NCI-H510A (cell line): Measurements from ENCODE around the gene RNF113B.

Source experiments
- DNase-seq: peaks from one replicate; lab custom pipeline; 2025; lab: John Stamatoyannopoulos, UW

Gene RNF113B

DNA sequence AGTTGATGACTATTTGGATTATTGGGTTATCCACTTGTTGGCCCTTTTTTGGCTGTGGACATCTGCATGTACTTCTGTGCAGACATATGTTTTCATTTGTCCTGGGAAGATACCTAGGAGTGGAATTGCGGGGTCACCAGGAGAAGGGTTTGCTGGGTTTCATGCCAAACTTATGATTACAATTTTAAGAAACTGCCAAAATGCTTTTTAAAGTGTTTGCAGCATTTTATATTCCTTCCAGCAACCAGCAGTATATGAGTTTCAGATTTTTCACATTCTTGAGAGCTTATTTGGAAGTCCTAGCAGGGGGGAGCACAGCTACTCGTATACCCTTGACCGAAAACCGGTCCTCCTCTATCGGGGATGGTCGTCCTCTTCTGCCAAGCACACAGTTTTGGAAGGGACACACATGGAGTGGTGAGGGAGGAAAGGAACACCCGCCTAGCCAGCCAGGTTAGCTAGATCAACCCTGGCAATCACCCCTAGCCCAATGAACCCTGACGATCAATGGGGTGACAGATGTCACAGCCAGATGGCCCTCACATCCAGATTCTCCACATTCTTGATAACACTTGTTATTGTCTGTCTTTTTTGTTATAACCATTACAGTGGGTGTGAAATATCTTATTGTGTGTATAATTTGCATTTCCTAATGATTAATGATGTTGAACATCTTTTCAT is 26.7 kb upstream of the RNF113B start:
- no peak for DNase-seq

DNA sequence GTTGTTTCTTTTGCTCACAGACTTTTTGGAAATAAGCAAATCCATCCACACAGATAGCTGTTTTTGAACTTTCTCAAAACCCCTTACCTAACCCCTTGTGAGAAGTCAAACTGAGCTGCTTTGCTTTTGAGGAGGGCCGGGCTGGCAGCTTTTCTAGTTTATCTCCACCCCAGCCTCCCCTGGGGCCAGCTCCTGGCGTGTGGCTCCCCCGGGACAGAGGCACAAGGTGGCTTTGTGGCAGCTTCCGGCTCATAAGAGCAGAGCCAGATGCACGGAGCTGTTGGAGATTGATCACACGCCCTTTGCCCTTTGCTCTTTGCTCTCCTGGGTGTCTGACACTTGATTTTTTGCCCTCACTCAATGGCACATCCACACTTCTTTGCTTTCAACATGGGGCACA is 24.9 kb upstream of the RNF113B start:
- no peak for DNase-seq

DNA sequence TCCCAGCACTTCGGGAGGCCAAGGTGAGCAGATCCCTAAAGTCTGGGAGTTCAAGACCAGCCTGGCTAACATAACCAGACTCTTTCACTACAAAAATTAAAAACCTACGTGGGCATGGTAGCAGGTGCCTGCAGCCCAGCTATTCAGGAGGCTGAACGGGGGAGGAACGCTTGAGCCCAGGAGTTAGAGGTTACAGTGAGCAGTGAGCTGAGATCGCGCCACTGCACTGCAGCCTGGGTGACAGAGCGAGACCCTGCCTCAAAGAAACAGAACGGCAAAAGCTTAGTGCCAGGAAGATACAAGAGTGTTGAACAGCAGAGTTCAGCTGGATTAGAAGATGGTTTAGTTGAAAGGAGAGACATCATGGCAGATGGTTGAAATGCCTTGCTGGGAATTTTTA is 24.1 kb upstream of the RNF113B start:
- no peak for DNase-seq

DNA sequence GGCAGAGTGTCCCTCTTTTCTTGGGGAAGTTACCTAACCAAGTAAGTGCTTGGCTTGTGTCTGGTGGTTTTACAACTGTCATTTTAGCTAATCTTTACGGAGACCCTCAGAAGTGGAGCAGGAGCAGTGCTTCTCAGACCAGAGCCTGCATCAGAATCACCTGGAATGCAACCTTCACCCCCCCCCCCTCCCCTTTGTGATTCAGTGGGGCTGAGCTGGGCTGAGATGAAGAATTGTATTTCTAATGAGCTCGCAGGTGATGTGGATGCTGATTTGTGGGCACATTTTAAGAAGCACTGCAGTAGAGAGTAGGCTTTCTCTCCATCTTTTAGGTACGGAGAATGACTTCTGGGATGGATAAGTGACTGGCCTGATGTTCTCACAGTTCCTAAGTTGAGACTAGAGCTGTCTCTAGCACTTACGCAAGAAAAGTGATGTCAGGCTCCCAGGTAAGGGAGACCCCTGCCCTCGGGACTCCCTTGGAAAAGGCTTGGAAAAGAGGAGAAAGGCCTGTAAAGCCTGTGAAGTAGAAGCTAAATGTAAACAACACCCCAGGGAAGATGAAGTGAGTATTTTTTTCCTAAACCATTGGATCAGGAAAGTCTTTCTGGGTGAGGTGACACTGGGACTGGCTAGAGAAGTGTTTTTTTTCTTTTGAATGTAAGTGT is 23.3 kb upstream of the RNF113B start:
- DNase-seq = no peak

DNA sequence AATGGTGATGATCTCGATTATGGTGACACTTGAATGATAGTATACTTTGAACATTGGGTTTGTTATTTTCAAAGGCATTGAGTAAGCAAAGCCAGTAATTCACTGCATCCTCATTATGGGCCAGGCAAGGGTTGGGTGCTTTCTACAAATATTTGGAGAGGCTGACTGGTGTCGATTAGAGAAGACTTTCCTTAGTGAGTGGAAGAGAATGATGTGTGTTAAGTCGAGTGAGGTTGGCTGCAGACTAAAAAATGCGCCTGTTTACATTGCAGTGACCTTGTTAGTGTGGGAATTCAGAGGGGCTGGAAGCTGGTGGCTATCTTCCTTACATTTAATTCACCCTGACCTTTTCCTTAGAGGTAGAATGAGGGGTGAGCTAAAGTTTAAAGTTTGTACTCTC is 22.4 kb upstream of the RNF113B start:
- DNase-seq = peak; percentile 11

DNA sequence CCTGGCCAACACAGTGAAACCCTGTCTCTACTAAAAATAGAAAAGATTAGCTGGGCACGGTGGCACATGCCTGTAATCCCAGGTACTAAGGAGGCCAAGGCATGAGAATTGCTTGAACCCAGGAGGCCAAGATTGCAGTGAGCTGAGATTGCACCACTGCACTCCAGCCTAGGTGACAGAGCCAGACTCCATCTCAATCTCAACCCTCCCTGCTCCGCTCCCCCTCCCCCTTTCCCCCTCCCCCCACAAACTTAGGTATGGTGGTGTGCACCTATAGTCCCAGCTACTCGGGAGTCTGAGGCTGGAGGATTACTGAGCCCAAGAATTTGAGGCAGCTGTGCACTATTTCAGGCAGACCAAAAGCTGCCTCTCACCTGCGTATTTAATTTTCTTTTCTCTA is 21.6 kb upstream of the RNF113B start:
- DNase-seq = no peak

DNA sequence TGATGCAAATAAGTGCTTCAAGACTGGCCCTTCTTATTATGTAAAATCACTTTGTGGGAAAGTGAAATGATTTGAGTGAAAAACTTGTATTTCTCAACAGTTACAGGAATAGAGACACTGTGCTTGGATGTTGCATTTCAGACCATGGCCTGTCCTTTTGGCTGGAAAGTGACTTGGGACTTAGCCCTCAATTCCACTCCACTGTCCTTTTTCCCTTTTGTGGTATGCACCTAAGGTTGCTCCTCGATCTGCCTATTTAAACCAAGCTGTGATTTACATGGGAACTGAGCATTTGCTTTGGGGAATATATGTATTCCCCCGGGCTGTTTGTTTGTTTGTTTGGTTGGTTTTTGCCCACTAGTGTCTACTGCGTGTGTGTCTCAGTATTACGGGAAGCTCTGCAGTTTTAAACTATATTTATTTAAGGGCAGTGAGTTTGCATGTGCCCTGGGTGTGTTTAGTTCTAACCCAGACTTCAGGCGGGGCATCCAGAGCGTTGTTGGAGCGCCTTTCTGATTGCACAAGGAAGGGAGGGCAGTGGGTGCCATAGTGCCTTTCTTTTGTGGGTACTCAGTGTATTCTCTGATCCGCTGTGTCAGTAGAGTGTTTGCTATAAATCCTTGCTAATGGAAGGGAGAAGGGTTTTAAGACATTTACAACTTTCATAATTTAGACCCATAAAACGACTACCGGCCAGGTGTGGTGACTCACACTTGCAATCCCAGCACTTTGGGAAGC is 18.2 kb upstream of the RNF113B start:
- DNase-seq = no peak

DNA sequence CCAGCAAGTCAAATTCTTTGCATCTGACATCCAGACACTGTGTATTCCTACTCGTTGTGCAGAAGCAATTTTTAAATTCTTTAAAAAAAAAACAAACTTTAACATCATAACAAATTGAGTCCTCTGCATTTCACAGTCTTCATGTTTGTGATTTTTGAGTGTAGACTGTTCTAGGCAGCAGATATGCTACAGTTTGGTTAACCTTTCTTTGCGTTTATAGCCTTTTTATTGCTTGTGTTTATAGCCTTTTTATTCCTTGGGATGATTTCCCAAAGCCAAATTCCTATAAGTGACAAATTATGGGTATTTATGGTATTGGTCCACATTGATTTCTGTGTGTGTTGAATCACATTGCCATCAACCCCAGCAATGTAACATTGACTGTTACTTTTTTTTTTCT is 14.9 kb upstream of the RNF113B start:
- DNase-seq = no peak

DNA sequence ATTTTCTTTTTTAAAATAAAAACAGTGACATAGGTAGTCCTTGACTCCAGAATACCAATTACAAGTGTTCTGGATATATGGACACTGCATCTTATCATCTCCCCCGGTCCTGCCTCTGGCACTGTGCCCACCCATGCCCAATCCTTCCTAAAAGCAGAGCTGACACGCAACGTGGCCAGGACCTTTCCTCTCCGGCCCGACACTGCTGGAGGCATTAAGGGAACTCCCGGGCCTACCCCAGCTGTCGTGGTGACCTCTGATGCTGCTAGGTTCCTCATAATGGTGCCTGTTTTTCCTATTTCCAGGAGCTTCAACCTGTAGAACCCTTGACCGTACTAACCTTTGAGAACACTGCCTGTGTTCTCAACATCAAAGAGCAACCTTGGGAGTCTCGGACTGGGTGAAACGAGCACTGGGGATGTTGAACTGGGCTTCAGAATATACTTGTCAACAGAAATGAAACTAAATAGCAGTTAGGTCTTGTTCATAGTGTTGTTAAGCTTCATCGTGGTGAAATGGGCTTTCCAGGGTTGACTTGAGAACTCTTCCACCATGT is 13.9 kb upstream of the RNF113B start:
- no peak for DNase-seq

DNA sequence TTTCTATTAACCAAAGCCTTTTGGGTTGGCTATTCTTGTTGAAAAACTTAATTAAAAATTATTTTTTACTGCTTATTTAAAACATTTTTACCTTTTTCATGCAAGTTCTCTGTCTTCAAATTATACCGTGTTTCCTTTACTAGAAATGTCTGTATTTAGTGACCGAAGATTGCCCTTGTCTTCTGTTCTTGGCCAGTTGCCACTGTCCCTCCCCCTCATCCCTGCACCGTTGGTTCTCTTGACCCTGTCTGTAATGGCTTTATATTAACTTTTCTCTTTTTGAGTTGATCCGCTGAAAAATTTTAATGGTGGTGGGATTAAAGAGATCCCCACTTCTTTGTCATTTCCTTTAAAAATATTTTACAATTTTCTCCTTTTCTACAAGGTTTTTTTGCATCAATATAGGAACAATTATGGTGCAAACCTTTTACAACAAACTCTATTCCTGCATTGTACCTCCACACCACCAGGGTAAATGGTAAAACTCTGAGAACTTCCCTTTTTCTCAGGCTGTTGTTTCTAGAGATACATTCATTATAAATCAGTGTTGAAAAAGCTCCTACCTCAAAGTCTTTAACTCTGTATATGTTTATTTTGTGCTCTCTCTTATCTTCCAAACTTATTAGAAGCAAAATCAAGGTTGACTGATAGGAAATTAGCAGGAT is 12.9 kb upstream of the RNF113B start:
- DNase-seq = no peak

DNA sequence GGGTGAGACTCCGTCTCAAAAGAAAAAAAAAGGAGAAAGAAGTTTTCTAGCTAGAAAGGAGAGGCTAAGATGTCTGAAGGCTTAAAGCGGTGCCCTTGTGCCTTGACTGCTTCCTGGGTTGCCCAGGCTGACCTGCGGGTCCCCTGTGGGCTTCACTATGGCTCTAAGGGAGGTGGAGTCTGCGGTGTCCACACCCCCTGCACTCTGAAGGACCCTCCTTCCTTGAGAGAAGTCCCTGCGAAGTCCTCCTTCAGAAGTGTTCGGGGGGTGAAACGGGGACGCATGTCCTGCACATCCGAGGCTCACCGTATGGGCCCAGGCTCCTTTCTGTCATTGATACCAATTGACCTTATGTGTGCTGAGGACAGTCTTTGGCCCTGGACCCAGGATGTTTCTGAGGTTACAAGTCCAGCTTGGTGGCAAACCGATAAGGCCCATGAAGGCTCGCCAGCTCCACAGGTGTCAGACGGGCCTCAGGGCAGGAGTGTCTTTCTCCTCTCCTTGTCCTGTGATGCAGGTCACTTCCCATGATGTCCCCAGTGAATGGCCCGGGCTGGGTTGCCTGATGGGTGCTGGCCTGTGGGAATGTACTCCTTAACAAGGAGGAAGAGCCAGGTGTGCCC is 11.6 kb upstream of the RNF113B start:
- DNase-seq = no peak

DNA sequence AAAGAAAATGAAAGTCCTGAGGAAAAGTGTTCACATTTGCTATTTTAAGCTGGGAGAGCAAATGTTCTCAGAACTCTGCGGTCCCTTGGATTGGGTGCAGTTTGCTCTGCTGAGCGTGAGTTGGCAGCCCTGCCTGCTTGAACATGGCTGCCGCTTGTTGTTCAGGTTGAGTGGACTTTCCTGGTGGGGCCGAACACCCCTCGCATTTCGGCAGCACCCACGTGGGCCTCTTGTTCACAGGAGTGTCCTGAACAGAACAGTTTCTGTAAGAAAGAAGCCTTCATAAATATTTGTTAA is 10.8 kb upstream of the RNF113B start:
- DNase-seq = no peak

DNA sequence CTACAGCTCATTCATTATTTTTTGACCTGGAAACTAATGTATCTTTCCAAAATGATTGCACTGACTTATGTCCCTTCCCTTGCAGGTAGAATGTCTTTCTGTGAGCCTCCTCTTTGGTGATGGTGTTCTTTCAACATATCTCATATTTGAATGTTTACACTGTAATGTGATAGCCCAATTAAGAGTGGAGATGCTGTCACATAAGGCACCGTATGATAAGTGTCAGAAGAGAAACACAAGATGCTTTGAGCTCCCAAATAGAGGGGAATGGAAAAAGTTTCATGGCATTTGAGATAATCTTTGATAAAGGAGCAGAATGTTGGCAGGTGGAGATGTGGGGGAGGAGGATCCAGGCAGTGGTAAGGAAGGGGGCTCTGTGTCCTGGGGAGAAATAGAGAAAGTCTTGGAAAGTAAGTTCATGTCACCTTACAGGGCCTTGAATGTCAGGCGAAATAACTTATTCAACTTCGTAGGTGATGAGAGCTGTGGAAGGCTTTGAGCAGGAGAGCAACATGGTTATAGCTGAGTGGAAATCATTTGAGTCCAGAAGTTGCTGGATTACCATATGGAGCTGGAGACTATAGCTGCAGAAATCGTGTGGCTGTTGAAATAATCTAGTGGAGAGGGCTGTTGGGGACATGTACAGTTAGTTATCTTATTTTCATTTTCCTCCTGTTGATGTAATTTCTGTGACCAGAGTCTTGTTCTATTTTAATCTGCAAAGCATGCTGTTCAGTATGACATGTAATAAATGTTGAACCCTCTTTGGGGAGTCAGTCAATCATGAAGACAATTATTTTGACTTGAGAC is 10.3 kb upstream of the RNF113B start:
- DNase-seq = peak; percentile 22

DNA sequence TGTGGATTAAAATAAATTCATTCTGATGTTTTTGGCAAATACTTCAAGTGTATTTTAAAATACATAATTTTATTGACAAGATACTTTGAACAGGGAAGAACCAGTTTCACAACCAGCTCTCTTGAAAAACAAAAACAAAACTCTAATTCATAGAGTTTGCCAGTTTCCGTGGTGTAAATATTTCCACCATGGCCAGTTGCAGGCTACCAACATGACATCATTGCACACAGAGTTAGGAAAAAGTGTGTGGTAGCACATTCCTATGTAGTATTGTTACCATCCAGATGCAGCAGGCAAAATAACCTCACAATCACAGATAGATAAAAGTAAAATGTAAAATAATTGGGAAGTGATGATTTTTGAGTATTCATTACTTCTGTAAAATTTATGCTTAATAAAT is 7.7 kb upstream of the RNF113B start:
- DNase-seq = no peak

DNA sequence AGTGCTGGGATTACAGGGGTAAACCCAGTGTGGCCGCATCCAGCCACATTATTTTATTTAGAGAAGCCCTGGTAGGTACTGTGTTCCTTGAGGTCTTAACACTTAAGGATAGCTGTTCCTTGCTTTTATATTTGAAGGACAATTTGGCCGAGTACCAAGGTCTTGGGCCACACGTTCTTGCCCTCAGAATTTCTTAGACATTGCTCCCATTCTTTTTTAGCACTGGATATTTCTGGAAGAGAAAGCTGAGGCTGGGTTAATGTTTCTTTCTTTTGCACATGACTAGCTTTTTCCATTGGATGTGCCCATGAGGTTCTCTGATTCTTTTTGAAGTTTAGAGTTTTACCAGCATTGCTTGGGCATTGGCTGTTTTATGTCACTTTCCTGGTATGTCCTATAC is 5.5 kb upstream of the RNF113B start:
- DNase-seq = no peak

DNA sequence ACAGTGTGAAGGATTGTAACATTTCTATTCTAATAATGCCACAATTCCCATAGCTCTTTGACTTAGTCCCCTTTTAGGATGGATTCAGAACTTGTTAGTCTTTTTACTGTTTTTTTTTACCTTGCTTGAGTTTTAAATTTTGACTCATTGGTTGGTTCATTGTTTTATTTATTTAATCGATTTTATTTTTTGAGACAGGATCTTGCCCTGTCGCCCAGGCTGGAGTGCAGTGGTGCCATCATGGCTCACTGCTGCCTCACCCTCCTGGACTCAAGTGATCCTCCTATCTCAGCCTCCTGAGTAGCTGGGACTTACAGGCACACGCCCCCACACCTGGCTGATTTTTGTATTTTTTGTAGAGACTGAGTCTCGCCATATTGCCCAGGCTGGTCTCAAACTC is 5.1 kb upstream of the RNF113B start:
- no peak for DNase-seq

DNA sequence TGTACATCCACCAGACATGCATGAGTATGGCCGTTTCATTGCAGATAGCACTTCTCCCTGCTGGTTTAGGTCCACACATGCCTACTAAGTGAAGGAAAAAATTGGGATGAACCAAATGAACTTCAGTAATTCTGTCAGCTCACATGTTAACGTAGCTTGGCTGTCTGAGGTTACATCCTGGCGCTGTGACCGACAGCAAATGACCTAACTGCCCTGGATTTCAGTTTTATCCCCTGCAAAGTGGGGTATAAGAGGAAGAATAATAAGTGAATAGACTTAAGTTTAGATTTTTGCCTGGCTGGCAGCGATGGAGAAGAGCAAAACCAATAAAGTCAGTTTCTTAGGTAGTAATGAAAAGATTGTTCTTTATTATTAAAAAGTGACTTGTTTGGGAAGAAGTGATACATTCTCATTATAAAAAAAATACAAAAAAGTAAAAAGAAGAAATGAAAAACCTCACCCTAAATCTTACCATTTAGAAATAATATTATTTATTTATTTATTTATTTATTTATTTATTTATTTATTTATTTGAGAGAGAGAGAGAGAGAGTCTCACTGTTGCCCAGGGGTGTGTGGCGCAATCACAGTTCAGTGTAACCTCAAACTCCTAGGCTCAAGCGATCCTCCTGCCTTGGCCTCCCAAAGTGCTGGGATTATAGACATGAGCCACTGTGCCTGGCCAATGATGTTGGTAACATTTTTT is 4.2 kb upstream of the RNF113B start:
- DNase-seq = no peak

DNA sequence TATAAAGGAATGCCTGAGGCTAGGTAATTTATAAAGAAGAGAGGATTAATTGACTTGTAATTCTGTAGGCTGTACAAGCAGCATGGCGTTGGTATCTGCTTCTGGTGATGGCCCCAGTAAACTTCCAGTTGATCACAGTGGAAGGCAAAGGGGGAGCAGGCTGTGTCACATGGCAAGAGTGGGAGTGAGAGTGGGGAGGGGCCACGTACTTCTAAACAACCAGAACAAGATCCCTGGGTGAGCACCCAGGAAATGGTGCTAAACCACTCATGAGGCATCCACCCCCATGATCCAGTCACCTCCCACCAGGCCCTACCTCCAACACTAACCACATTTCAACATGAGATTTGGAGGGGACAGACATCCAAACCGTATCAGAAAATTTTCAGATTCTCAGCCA is 3.0 kb upstream of the RNF113B start:
- DNase-seq = no peak

DNA sequence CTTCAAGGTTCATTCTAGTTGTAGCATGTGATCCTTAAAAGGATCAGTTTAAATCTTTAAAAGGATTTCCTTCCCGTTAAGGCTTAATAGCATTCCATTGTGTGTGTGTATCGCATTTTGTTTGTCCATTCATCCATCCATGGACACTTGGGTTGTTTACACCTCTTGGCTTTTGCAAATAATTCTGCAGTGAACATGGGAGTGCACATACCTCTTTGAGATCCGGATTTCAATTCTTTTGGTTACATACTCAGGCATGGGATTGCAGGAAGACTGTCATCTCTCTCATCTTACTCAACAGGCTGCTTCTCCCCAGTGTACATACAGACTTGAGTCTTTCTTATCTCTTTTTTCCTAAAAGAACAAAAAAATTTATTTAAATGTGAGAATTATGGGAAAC is 1.2 kb downstream of the RNF113B start:
- no peak for DNase-seq

DNA sequence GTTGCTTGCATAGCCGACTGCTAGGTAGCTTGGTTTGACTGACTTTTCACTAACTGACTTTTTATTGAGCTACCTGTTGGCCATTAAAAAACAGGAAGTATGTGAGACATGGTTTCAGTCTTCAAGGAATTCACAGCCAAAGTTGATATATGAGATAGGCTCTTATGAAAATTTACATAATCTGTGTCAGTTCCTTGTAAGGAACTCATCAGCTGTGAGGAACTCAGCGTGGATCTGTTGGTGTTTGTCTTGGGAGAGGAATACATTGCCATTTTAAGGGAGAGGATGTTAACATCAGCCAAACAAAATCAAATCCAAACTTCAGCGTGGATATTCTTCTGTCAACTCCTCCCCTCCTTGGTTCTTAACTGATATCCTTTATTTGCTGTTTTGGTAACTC is 2.0 kb downstream of the RNF113B start:
- no peak for DNase-seq

DNA sequence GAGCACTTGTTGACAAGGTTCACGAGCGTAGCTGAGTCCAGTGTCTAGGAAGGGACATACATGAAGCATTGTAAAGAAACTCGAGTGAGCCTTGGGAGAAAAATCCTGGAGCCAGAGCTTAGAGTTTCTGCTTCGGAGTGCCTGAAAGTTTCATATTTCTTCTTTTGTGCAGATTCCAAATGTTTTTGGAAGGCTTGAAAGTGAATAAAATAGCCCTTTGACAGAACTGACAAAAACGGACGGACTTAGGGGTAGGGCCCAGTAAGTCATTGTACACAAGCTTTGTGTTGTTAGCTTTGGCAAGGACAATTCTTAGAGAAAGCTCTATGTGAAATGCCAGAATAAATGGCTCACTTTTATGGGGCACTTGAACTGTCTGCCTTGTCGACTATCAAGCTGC is 2.8 kb downstream of the RNF113B start:
- DNase-seq = no peak
